GM19463 (cell line): Measurements from ENCODE around the gene RAVER2.

ENCODE experiments used
- ATAC-seq: cut with Tn5 transposase; IDR thresholded peaks from one replicate; pipeline ENCODE4 v1.9.1; 2021; ENCODE audit warnings: mild to moderate bottlenecking, moderate library complexity; ENCODE audit not compliant: unreplicated experiment

RAVER2 gene

DNA sequence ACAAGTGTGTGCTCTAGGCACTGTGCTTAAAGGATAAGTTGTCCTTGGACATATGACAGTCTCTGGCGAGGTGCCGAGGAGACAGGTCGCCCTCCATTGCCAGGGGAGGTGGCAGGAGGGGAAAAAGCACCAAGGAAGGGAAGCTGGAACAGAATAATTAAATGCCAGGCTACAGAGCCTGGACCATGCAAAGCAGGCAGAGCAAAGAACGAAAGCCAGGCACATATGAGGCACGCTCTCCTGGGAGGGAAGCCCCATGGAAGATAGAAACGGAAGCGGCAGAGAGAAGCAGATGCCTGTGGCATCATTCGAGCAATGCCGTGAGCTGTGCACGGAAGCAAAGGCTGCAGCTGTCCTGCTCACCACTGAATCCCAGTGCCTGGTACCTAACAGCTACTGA, 130.2 kb downstream of the RAVER2 start:
- no peak for ATAC-seq

DNA sequence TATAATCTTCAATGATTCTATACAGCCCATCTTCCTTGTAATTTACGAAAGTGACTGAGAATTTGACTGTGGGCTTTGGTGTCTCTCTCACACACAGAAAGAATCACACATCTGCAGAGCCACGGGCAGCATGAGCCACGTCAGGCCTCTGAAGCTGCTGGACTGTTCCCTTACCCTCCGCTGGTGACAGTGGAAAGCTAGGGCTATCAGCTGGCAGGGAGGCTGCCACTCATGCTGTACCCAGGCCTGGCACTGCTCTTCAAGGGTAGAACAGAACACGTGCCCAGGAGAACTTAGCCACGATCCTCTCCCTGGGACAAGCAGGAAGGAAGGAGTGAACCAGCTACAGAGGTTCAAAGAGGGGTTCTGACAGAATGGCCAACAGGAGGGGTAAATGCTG, 130.7 kb downstream of the RAVER2 start:
- ATAC-seq: no peak

DNA sequence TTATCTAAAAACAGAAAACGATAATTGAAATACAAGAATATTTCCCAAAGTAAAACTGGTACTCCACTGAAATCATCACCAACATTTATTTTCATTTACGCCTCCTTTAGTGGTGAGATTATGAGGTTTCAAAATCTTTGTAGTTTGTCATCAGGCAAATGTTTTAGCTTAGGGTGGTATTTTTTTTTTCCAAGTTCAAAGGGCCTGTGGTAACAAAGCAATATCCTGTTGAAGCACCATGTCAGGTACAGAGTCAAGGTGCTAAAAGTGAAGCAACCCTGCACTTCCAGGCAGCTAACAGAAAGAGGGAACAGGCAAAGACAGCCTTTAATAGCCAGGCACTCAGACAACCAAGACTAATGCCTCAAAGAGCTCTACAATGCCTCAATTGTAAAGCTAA, 132.3 kb downstream of the RAVER2 start:
- ATAC-seq: no peak

DNA sequence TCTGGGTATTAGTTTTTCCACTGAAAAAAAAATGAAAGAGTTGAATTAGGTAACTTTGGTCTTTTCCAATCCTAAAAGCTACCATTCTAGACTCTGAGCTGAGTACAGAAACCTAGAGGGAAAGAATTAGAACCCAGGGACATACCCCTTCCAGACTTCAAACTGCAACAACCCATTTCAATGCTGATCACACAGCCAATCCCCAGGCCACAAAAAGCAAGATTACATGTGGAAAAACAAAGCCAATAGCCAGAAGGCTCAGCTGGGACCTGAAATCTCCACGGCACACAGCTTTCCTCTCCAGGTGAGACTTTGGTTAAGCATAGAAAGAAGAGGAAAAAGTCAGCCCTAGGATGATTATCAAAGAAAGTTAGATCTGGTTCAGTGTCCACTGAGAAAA, 132.7 kb downstream of the RAVER2 start:
- no peak for ATAC-seq

DNA sequence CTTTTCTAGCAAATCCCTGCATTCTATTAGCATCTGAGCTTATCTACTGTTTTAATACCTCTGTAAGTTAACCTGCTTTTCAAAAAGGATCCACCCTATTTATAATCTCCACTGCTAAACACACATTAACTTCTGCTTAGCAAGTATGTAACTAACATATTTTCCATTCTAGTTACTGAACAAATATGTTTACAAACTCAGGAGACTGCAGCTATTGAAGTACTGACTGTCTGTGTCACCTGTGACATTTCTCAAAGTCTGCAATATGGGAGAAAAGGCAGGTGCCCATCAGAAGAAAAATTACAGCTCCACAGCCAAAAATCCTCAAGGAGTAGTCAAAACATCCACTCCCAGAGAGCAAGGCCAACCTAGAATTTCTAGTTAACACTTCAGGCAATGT, 133.2 kb downstream of the RAVER2 start:
- ATAC-seq: no peak

DNA sequence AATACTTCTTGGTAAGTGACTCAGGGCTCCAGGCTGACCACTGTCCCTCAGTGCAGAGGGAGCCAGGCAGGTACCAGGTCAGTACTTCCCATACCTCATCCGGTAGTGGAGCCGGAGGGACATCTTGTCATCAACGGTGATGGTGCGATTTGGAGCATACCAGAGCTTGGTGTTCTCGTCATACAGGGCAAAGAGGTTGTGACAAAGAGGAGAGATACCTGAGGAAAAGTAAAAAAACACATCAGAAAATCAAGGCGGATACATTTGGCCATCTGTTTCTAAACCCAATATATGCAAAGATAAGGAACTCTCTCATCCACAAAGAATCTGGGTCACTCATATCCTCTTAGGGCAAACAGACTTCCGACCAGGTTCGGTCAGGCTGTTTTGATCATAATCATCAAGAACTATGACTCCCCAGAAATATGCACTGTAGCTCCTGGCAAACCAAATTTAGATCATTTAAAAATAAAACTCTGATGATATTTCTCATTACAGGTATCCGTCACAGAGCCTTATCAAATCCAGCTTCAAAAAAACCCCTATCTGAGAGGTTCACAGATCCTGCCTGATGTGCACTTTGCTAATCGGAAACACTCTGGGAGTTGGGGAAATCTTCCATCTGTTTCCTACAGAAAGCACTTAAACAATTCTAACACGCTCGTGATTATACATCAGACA, 134.2 kb downstream of the RAVER2 start:
- no peak for ATAC-seq

DNA sequence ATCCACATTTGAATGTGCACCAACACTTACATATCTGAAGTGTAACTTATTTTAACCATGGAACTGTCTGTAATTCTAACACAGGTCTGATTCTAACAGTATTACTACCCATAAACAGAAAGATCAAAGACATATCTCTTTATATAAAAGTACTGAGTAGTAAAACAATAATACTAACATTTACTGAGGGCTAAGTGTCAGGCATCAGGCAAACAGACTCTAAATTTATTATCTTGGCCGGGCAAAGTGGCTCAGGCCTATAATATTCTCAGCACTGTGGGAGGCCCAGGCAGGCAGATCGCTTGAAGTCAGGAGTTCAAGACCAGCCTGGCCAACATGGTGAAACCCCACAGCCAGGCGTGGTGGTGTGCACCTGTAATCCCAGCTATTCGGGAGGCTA, 135.6 kb downstream of the RAVER2 start:
- ATAC-seq: no peak

DNA sequence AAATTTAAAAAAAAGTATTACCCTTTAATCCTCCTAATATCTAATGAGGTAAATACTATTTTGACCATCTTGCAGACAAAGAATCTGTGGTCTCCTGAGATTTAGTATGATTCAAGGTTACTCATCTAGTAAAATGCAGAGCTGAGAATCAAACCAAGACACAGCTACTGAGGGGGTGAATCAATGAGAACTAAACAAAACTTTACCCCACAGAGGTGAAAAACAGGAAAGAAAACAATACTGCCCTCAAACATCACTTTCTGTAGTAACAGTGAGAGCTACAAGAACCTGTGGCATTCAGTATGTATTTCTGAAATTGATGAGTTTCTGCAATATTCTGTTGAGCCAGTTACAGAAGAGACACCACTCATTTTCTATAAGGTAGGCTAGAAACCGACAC, 136.4 kb downstream of the RAVER2 start:
- ATAC-seq: no peak
